ENCODE data around the gene NRXN3. TPM values are rescaled to one million over a fixed set of nuclear protein-coding genes. Genes with fewer than 3 reads are reported as not detected.

Gene NRXN3
- total RNA-seq, 1 experiment from 2014 or later: not detected

GRCh38 chr14:79476552-79476951, 1306.4 kb downstream of the NRXN3 start:
- ChIA-PET RAD21 (ENCODE audit: low non-redundant PET in 1 of 2, low total read pairs in 2 of 2, uncharacterized antibody in 2 of 2, unreplicated experiment in 2 of 2) (no interaction called here), CTCF (no interaction called here), POLR2A (no interaction called here)
- H4K20me1 ChIP-seq (ENCODE audit: insufficient read depth): no peaks in the 10 kb centered on the region
- no peaks in the 10 kb centered on the region for H3K9me2 ChIP-seq (ENCODE audit: insufficient read depth)
- H3K79me2 ChIP-seq (ENCODE audit: insufficient read depth, low read length): no peaks in the 10 kb centered on the region
- H3K4me1 ChIP-seq (ENCODE audit: control insufficient read depth in 1 of 2, insufficient read depth in 2 of 2, low read length in 2 of 2): no peaks in the 10 kb centered on the region
- intact Hi-C loops (cut with micrococcal nuclease): no loop called here
- H3K27me3 ChIP-seq (ENCODE audit: insufficient read depth, low read length): no peaks in the 10 kb centered on the region
- no peak for TF ChIP-seq ZBTB33 (IDR thresholded peaks at IDR 0.05; ENCODE audit: extremely low read depth, insufficient replicate concordance, low read length)
- TF ChIP-seq ZNF274 (IDR thresholded peaks at IDR 0.05; ENCODE audit: low read depth, low read length): no peak
- no peak for TF ChIP-seq RAD21 (IDR thresholded peaks at IDR 0.05; ENCODE audit: low read depth)
- TF ChIP-seq ELF1 (IDR thresholded peaks at IDR 0.05; ENCODE audit: borderline replicate concordance, low read depth): no peak
- TF ChIP-seq YY1 (IDR thresholded peaks at IDR 0.05; ENCODE audit: extremely low read depth, insufficient replicate concordance, low read depth, low read length): no peak
- no peak for TF ChIP-seq SP1 (IDR thresholded peaks at IDR 0.05; ENCODE audit: low read depth)
- TF ChIP-seq REST (IDR thresholded peaks at IDR 0.05; ENCODE audit: low read depth): no peak
- no peak for TF ChIP-seq FOSL1 (IDR thresholded peaks at IDR 0.05; ENCODE audit: low read depth)
- no peak for TF ChIP-seq CTCF (IDR thresholded peaks at IDR 0.05 in 2 of 3, conservative IDR thresholded peaks at IDR 0.05 in 1 of 3; ENCODE audit: borderline replicate concordance in 1 of 3, insufficient read depth in 1 of 3, low read depth in 2 of 3, low read length in 2 of 3)
- no peak for TF ChIP-seq TCF7L2 (IDR thresholded peaks at IDR 0.05; ENCODE audit: borderline replicate concordance, extremely low read depth, insufficient read depth, insufficient read length)
- no peak for TF ChIP-seq EZH2 (IDR thresholded peaks at IDR 0.05)
- no peak for TF ChIP-seq POLR2AphosphoS5 (IDR thresholded peaks at IDR 0.05; ENCODE audit: low read depth, low read length)
- no peak for TF ChIP-seq POLR2A (IDR thresholded peaks at IDR 0.05; ENCODE audit: borderline replicate concordance, extremely low read depth, insufficient read depth, insufficient read length)
- TF ChIP-seq SIN3A (IDR thresholded peaks at IDR 0.05; ENCODE audit: low read depth): no peak
- TF ChIP-seq JUND (IDR thresholded peaks at IDR 0.05): no peak
- TF ChIP-seq MAX (IDR thresholded peaks at IDR 0.05): no peak
- TF ChIP-seq ZFX (IDR thresholded peaks at IDR 0.05): no peak
- TF ChIP-seq EZH2phosphoT487 (IDR thresholded peaks at IDR 0.05; ENCODE audit: borderline replicate concordance): no peak
- no peak for TF ChIP-seq EGR1 (IDR thresholded peaks at IDR 0.05; ENCODE audit: low read depth)
- H3K27ac ChIP-seq (ENCODE audit: low read depth, low read length): no peak overlapping the region
- ATAC-seq (no peak), DNase-seq (ENCODE audit: low read depth, low spot score) (no peak)
- no peak overlapping the region for H3K4me3 ChIP-seq (replicated peaks in 1 of 2; ENCODE audit: low read depth in 1 of 2, low read length in 2 of 2)
- peaks cover 13 to 17% of the 10 kb centered on the region in 2 experiments; a peak in 2 of 4 replicates for H3K9me3 ChIP-seq (ENCODE audit: control insufficient read depth in 1 of 2, insufficient read depth in 1 of 2, low read depth in 1 of 2, low read length in 2 of 2)
- H2AFZ ChIP-seq (ENCODE audit: low read depth, low read length, poor library complexity, severe bottlenecking): no peak overlapping the region
- H3K36me3 ChIP-seq (ENCODE audit: control insufficient read depth in 1 of 2, insufficient read depth in 2 of 2, low read length in 2 of 2): no peaks in the 10 kb centered on the region
- no TSS peak for BruUV-seq (replicated peaks)
- H3K4me2 ChIP-seq (ENCODE audit: low read length): no peak overlapping the region
- no peak overlapping the region for H3K9ac ChIP-seq (ENCODE audit: low read length)

All from HCT116 (cell line).